HEK293 (cell line): Measurements from ENCODE around the gene SPATA31C1.

Experiments
- CTCF ChIP-seq: fragments of 450-650 bp; formaldehyde crosslinking; IDR thresholded peaks from 2 replicates; pipeline ENCODE4 v1.5.1; 2016; ENCODE audit warnings: missing biosample characterization, missing genetic modification characterization
- TSHZ1 ChIP-seq: fragments of 450-650 bp; formaldehyde crosslinking; IDR thresholded peaks from 2 replicates; pipeline ENCODE4 v1.5.1; 2016; ENCODE audit warnings: missing biosample characterization, missing genetic modification characterization, borderline replicate concordance
- YY1 ChIP-seq: fragments of 450-650 bp; formaldehyde crosslinking; IDR thresholded peaks from 2 replicates; pipeline ENCODE4 v1.5.1; 2018; ENCODE audit warnings: missing biosample characterization, missing genetic modification characterization
- ZBTB1 ChIP-seq: fragments of 450-650 bp; formaldehyde crosslinking; IDR thresholded peaks from 2 replicates; pipeline ENCODE4 v1.5.1; 2016; ENCODE audit warnings: missing biosample characterization, missing genetic modification characterization
- ZNF112 ChIP-seq: fragments of 450-650 bp; formaldehyde crosslinking; IDR thresholded peaks from 2 replicates; pipeline ENCODE4 v1.5.0; 2017; ENCODE audit warnings: missing biosample characterization, missing genetic modification characterization
- ZNF174 ChIP-seq: fragments of 450-650 bp; formaldehyde crosslinking; IDR thresholded peaks from 2 replicates; pipeline ENCODE4 v1.5.0; 2017; ENCODE audit warnings: missing biosample characterization, mild to moderate bottlenecking, missing genetic modification characterization
- ZNF223 ChIP-seq: fragments of 450-650 bp; formaldehyde crosslinking; IDR thresholded peaks from 2 replicates; pipeline ENCODE4 v1.5.1; 2016; ENCODE audit warnings: missing biosample characterization, missing genetic modification characterization
- ZNF280D ChIP-seq: fragments of 450-650 bp; formaldehyde crosslinking; IDR thresholded peaks from 2 replicates; pipeline ENCODE4 v1.5.1; 2016; ENCODE audit warnings: missing biosample characterization, missing genetic modification characterization
- ZNF324 ChIP-seq: fragments of 450-650 bp; formaldehyde crosslinking; IDR thresholded peaks from 2 replicates; pipeline ENCODE4 v1.5.1; 2016; ENCODE audit warnings: missing biosample characterization, missing genetic modification characterization
- ZNF501 ChIP-seq: fragments of 450-650 bp; formaldehyde crosslinking; IDR thresholded peaks from 2 replicates; pipeline ENCODE4 v1.5.1; 2016; ENCODE audit warnings: missing biosample characterization, missing genetic modification characterization
- ZNF514 ChIP-seq: fragments of 450-650 bp; formaldehyde crosslinking; IDR thresholded peaks from 2 replicates; pipeline ENCODE4 v1.5.1; 2016; ENCODE audit warnings: missing biosample characterization, missing genetic modification characterization
- ZNF561 ChIP-seq: fragments of 450-650 bp; IDR thresholded peaks from 2 replicates; pipeline ENCODE4 v1.5.1; 2018; ENCODE audit warnings: missing biosample characterization, missing genetic modification characterization, borderline replicate concordance
- TF ChIP-seq, protein P1 (sequence below): fragments of 450-650 bp; formaldehyde crosslinking; IDR thresholded peaks from 2 replicates; pipeline ENCODE4 v1.5.1; 2016; ENCODE audit warnings: missing biosample characterization, missing genetic modification characterization
- TF ChIP-seq, protein P2 (sequence below): fragments of 450-650 bp; formaldehyde crosslinking; IDR thresholded peaks from 2 replicates; pipeline ENCODE4 v1.5.1; 2016; ENCODE audit warnings: missing biosample characterization, missing genetic modification characterization

DNA sequence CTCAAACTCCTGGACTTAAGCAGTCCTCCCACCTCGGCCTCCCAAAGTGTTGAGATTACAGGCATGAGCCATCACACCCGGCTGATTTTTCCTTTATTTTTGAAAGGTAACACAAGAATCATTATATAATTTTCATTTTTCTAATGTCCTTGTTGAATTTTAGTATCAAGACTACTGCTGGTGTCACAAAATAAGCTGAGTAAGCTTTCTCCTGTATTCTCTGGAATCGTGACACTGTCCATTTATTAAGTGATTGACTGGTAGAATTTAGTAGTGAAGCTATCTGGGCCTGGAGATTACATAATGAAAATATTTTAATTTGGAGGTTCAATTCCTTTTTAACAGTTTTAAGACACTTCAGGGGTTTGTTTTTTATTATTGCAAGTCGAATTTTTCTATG, 47.1 kb downstream of the SPATA31C1 start:
- no peak for TF ChIP-seq CTCF (tag by site-specific recombination)
- TF ChIP-seq TSHZ1, result no peak
- no peak for TF ChIP-seq ZNF514 (tag by site-specific recombination)
- TF ChIP-seq ZNF112 (tag by site-specific recombination), result no peak
- TF ChIP-seq ZNF174 (tag by site-specific recombination), result no peak
- no peak for TF ChIP-seq ZNF501 (tag by site-specific recombination)
- TF ChIP-seq, protein P1, sequence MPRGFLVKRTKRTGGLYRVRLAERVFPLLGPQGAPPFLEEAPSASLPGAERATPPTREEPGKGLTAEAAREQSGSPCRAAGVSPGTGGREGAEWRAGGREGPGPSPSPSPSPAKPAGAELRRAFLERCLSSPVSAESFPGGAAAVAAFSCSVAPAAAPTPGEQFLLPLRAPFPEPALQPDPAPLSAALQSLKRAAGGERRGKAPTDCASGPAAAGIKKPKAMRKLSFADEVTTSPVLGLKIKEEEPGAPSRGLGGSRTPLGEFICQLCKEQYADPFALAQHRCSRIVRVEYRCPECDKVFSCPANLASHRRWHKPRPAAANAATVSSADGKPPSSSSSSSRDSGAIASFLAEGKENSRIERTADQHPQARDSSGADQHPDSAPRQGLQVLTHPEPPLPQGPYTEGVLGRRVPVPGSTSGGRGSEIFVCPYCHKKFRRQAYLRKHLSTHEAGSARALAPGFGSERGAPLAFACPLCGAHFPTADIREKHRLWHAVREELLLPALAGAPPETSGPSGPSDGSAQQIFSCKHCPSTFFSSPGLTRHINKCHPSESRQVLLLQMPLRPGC (tag by site-specific recombination), result no peak
- TF ChIP-seq ZNF280D (tag by site-specific recombination), result no peak
- TF ChIP-seq ZNF561, result no peak
- TF ChIP-seq ZNF223 (tag by site-specific recombination), result no peak
- TF ChIP-seq YY1, result no peak
- TF ChIP-seq ZBTB1 (tag by site-specific recombination), result no peak
- TF ChIP-seq, protein P2, sequence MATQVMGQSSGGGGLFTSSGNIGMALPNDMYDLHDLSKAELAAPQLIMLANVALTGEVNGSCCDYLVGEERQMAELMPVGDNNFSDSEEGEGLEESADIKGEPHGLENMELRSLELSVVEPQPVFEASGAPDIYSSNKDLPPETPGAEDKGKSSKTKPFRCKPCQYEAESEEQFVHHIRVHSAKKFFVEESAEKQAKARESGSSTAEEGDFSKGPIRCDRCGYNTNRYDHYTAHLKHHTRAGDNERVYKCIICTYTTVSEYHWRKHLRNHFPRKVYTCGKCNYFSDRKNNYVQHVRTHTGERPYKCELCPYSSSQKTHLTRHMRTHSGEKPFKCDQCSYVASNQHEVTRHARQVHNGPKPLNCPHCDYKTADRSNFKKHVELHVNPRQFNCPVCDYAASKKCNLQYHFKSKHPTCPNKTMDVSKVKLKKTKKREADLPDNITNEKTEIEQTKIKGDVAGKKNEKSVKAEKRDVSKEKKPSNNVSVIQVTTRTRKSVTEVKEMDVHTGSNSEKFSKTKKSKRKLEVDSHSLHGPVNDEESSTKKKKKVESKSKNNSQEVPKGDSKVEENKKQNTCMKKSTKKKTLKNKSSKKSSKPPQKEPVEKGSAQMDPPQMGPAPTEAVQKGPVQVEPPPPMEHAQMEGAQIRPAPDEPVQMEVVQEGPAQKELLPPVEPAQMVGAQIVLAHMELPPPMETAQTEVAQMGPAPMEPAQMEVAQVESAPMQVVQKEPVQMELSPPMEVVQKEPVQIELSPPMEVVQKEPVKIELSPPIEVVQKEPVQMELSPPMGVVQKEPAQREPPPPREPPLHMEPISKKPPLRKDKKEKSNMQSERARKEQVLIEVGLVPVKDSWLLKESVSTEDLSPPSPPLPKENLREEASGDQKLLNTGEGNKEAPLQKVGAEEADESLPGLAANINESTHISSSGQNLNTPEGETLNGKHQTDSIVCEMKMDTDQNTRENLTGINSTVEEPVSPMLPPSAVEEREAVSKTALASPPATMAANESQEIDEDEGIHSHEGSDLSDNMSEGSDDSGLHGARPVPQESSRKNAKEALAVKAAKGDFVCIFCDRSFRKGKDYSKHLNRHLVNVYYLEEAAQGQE (tag by site-specific recombination), result no peak
- no peak for TF ChIP-seq ZNF324 (tag by site-specific recombination)
